K562 (cell line): ENCODE data around the gene TCF4. TPM values are rescaled to one million over a fixed set of nuclear protein-coding genes. Genes with fewer than 3 reads are reported as not detected.

ENCODE experiments used
- ATAC-seq: fragments of 200-7000 bp; cut with Tn5 transposase; 3 replicates; pipeline ENCODE4 v1.9.1; 2020; ENCODE audit warnings: moderate library complexity
- BruUV-seq: library from RNA; stranded (reverse); fragments of 400-500 nt; replicated peaks from 2 replicates; lab custom pipeline; 2021; lab: Mats Ljungman, UMichigan
- CTCF ChIA-PET: fragments of 300-600 bp; formaldehyde crosslinking; extraction: SDS; loops from one replicate; lab custom pipeline; 2021; ENCODE audit warnings: low intra/inter-chr PET ratio; lab: Yijun Ruan, JAX
- POLR2A ChIA-PET: fragments of 300-600, 350-650 bp; sonication (Branson Sonifier 250); formaldehyde crosslinking; extraction: SDS; loops from one replicate; lab custom pipeline; 2021; ENCODE audit warnings: antibody characterized with exemption, inconsistent platforms; lab: Yijun Ruan, JAX
- DNase-seq, 4 experiments: peaks; one replicate each; pipeline versions ENCODE4 v3.0.0 to v3.0.0-alpha.2; 2011 to 2018; ENCODE audit warnings: low spot score in 3 of 4, mixed read lengths in 3 of 4; ENCODE audit errors: extremely low read depth in 1 of 4
- FAIRE-seq: peaks from 2 replicates; lab custom pipeline; 2011; peaks lifted over from hg19 to GRCh38; lab: Jason Lieb, UNC
- H2AFZ ChIP-seq: 2 replicates; pipeline ENCODE4 v1.6.0; 2011; ENCODE audit warnings: low read depth, low read length, control low read depth, inconsistent platforms
- H3K27ac ChIP-seq: fragments of 200-600 bp; 3 replicates; pipeline ENCODE4 v1.8.0; 2011; ENCODE audit warnings: low read depth, mild to moderate bottlenecking, control low read depth, inconsistent platforms, low read length, moderate library complexity, mixed read lengths; ENCODE audit errors: extremely low read depth
- H3K27me3 ChIP-seq, 2 experiments: fragments of 300-600 bp in 1 of 2; 2 replicates in 1 of 2; 3 replicates in 1 of 2; pipeline versions ENCODE4 v1.6.0 to v1.8.0; 2011; ENCODE audit warnings: inconsistent platforms in 2 of 2, low read length in 2 of 2, mild to moderate bottlenecking in 1 of 2, mixed read lengths in 1 of 2, moderate library complexity in 1 of 2; ENCODE audit not compliant: control insufficient read depth in 2 of 2, insufficient read depth in 2 of 2
- H3K36me3 ChIP-seq: fragments of 300-600 bp; 3 replicates; pipeline ENCODE4 v1.8.0; 2011; ENCODE audit warnings: mild to moderate bottlenecking, low read length, inconsistent platforms; ENCODE audit not compliant: control insufficient read depth, insufficient read depth
- H3K4me1 ChIP-seq, 2 experiments: fragments of 200-600 bp in 1 of 2; replicated peaks in 1 of 2; 2 replicates in 1 of 2; 3 replicates in 1 of 2; pipeline versions ENCODE4 v1.5.1 to v1.8.0; 2011; ENCODE audit warnings: inconsistent platforms in 2 of 2, low read length in 2 of 2, mild to moderate bottlenecking in 1 of 2, mixed read lengths in 1 of 2, moderate library complexity in 1 of 2; ENCODE audit not compliant: control insufficient read depth in 2 of 2, insufficient read depth in 2 of 2
- H3K4me2 ChIP-seq: 2 replicates; pipeline ENCODE4 v1.6.1; 2011; ENCODE audit warnings: low read length, control low read depth, inconsistent platforms, mixed read lengths; ENCODE audit not compliant: insufficient read depth
- H3K4me3 ChIP-seq: fragments of 200-600 bp; sonication (generic), shearing (Covaris generic); 2 replicates; pipeline ENCODE4 v1.5.1; 2016; ENCODE audit warnings: control low read depth, inconsistent platforms
- H3K79me2 ChIP-seq: fragments of 200-600 bp; 3 replicates; pipeline ENCODE4 v1.8.0; 2011; ENCODE audit warnings: low read length, inconsistent platforms; ENCODE audit not compliant: control insufficient read depth, insufficient read depth
- H3K9ac ChIP-seq, 2 experiments: 2 replicates each; pipeline versions ENCODE4 v1.6.0 to v1.6.1; 2011; ENCODE audit warnings: low read depth in 2 of 2, low read length in 2 of 2, control low read depth in 1 of 2, inconsistent platforms in 1 of 2, mild to moderate bottlenecking in 1 of 2, mixed read lengths in 1 of 2; ENCODE audit not compliant: insufficient read depth in 1 of 2
- H3K9me1 ChIP-seq: one replicate; pipeline ENCODE4 v1.6.0; 2011; ENCODE audit warnings: inconsistent platforms, mild to moderate bottlenecking, low read length, moderate library complexity; ENCODE audit not compliant: control insufficient read depth, insufficient read depth
- H3K9me3 ChIP-seq: replicated peaks from 2 replicates; pipeline ENCODE4 v1.5.1; 2011; ENCODE audit warnings: low read depth, low read length, inconsistent platforms; ENCODE audit not compliant: control insufficient read depth, insufficient read depth
- H4K20me1 ChIP-seq: replicated peaks from 2 replicates; pipeline ENCODE4 v1.6.1; 2011; ENCODE audit warnings: low read length, inconsistent platforms, mixed read lengths; ENCODE audit not compliant: control insufficient read depth, insufficient read depth
- CBFA2T2 ChIP-seq: fragments of 450-650 bp; conservative IDR thresholded peaks from 2 replicates; pipeline ENCODE4 v1.6.1; 2017; ENCODE audit warnings: mild to moderate bottlenecking
- RBM14 ChIP-seq: fragments of 200-400 bp; formaldehyde crosslinking; IDR thresholded peaks from 2 replicates; pipeline ENCODE4 v1.6.1; 2018; ENCODE audit warnings: low read depth, mild to moderate bottlenecking, low read length, moderate library complexity, borderline replicate concordance; ENCODE audit not compliant: insufficient read depth
- SIX5 ChIP-seq, 2 experiments: IDR thresholded peaks; 2 replicates each; pipeline ENCODE4 v1.6.1; 2011; ENCODE audit warnings: low read length in 2 of 2, borderline replicate concordance in 1 of 2, low read depth in 1 of 2, mild to moderate bottlenecking in 1 of 2, moderate library complexity in 1 of 2; ENCODE audit not compliant: insufficient read depth in 1 of 2
- TOE1 ChIP-seq, 2 experiments: fragments of 450-650 bp in 1 of 2; sonication (generic) in 1 of 2; formaldehyde crosslinking in 1 of 2; IDR thresholded peaks; 2 replicates each; pipeline versions ENCODE4 v1.7.1 to v1.8.0; 2016 to 2022; ENCODE audit warnings: borderline replicate concordance in 2 of 2, mild to moderate bottlenecking in 2 of 2, antibody characterized with exemption in 1 of 2, inconsistent platforms in 1 of 2, low read depth in 1 of 2, missing genetic modification reagents in 1 of 2, moderate library complexity in 1 of 2
- WHSC1 ChIP-seq: IDR thresholded peaks from one replicate; pipeline ENCODE4 v1.6.1; 2012; ENCODE audit warnings: low read length, control low read depth, inconsistent platforms
- ZNF217 ChIP-seq: sonication (generic); formaldehyde crosslinking; IDR thresholded peaks from 2 replicates; pipeline ENCODE4 v1.8.0; 2022; ENCODE audit warnings: mild to moderate bottlenecking, missing genetic modification reagents
- ZNF707 ChIP-seq: fragments of 250-450 bp; sonication (Bioruptor Pico); conservative IDR thresholded peaks from 2 replicates; pipeline ENCODE4 v1.8.0; 2022; ENCODE audit warnings: inconsistent platforms, mild to moderate bottlenecking, moderate library complexity
- WGBS: fragments of 100-300 bp; shearing (Covaris generic); methylation state at CpG from one replicate; pipeline ENCODE4 v1.1.6; 2016; ENCODE audit warnings: low coverage, mixed read lengths; ENCODE audit not compliant: insufficient coverage; ENCODE audit errors: missing lambda C conversion rate; 5-methylcytosine and 5-hydroxymethylcytosine counted together
- in situ Hi-C: fragments of 300-500 bp; cut with MboI; formaldehyde crosslinking; loops from 4 replicates; pipeline ENCODE4 v1.15.0; 2018; ENCODE audit warnings: inconsistent platforms, mixed read lengths
- intact Hi-C: fragments of 100-400 bp; cut with micrococcal nuclease; formaldehyde crosslinking; loops from 2 replicates; pipeline ENCODE4 v1.14.2; 2022
- polyA plus RNA-seq, 8 experiments: library from polyadenylated mRNA; depleted of rRNA in 4 of 8; stranded (reverse) in 5 of 8; unstranded in 3 of 8; fragments of >200 nt; fragmentation: Nextera tagmentation in 2 of 8; fragmentation: Illumina TruSeq in 1 of 8; extraction: Ambion mirVana in 2 of 8; extraction: Trizol in 1 of 8; gene quantifications; 2 replicates each; pipeline versions ENCODE4 v1.2.1 to v1.2.3, GENCODE V29; 2011 to 2014; ENCODE audit warnings: inconsistent platforms in 1 of 8, missing spikeins in 1 of 8
- total RNA-seq, 7 experiments: library from RNA; depleted of rRNA in 6 of 7; stranded (reverse); fragments of >200 nt in 6 of 7; fragmentation: Illumina TruSeq in 2 of 7; extraction: Trizol in 2 of 7; gene quantifications; 2 replicates each; pipeline versions ENCODE4 v1.2.1 to v1.2.3, GENCODE V29; 2011 to 2021; ENCODE audit warnings: low replicate concordance in 1 of 7
- TF ChIP-seq, protein P1 (sequence below): fragments of 450-650 bp; IDR thresholded peaks from 2 replicates; pipeline ENCODE4 v1.6.1; 2017; ENCODE audit warnings: antibody characterized with exemption, mild to moderate bottlenecking
- TF ChIP-seq, protein P2 (sequence below): fragments of 450-650 bp; IDR thresholded peaks from 2 replicates; pipeline ENCODE4 v1.6.1; 2016; ENCODE audit warnings: low read depth

The TCF4 gene
- total and polyA plus RNA-seq, 9 of the 15 experiments (the other 6 are each of a cell fraction or from before 2014, with no cell fraction given), result 4.8 to 24.7 (median 15.2) TPM

DNA sequence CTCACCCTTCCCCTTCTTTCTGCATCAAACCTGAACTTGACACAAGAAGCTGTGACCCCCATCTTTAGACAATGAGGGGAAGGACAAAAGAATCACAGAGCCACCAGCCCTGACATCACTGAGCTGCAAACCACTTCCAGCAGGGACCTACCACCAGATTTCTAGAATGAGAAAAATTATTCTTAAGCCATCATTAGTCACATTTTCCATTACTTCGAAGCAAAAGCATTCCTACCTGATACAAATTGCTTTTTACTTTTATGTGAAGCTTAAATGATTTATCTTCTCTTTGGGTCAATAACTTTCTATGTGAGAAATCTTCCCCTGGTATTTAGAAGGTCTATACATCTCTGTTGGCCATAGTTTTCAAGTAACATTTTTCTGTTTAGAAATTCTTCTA is 134.8 kb downstream of the TCF4 start:
- CTCF ChIA-PET, result no interaction called here
- Histone ChIP-seq H3K4me3 (no peak overlapping the region), H3K9ac (no peak overlapping the region), H3K4me1 (peaks cover 0 to 5% of the 10 kb centered on the region in 2 experiments; a peak in 3 of 5 replicates), H3K79me2 (peaks cover 4% of the 10 kb centered on the region; the same call in 1 of the 3 replicates), H3K9me3 (no peaks in the 10 kb centered on the region), H4K20me1 (no peaks in the 10 kb centered on the region), H3K9me1 (no peaks in the 10 kb centered on the region), H3K27ac (no peak overlapping the region), H3K27me3 (no peaks in the 10 kb centered on the region), H2AFZ (no peak overlapping the region), H3K4me2 (no peak overlapping the region), H3K36me3 (no peaks in the 10 kb centered on the region)
- BruUV-seq, result no TSS peak
- WGBS, result 20% methylated on average over 1 of the region's 1 CpG
- DNase-seq (no peak), FAIRE-seq (no peak), ATAC-seq (no peak)
- in situ Hi-C loops (no loop called here), intact Hi-C loops (no loop called here)
- POLR2A ChIA-PET, result interaction anchor here (0.6 kb wide), 1 partner anchor 64 kb away, joined by 3 read pairs; no protein-coding TSS in a partner anchor
- TF ChIP-seq SIX5 (IDR thresholded peaks at IDR 0.05; ENCODE audit: borderline replicate concordance in 1 of 2, insufficient read depth in 1 of 2, low read depth in 1 of 2, low read length in 2 of 2) (no peak), CBFA2T2 (no peak), WHSC1 (no peak), ZNF707 (no peak), TOE1 (IDR thresholded peaks at IDR 0.05; ENCODE audit: borderline replicate concordance) (no peak), TOE1 (CRISPR knock-in tag; IDR thresholded peaks at IDR 0.05; ENCODE audit: borderline replicate concordance, low read depth) (no peak), RBM14 (no peak), ZNF217 (no peak)
- TF ChIP-seq, protein P1, sequence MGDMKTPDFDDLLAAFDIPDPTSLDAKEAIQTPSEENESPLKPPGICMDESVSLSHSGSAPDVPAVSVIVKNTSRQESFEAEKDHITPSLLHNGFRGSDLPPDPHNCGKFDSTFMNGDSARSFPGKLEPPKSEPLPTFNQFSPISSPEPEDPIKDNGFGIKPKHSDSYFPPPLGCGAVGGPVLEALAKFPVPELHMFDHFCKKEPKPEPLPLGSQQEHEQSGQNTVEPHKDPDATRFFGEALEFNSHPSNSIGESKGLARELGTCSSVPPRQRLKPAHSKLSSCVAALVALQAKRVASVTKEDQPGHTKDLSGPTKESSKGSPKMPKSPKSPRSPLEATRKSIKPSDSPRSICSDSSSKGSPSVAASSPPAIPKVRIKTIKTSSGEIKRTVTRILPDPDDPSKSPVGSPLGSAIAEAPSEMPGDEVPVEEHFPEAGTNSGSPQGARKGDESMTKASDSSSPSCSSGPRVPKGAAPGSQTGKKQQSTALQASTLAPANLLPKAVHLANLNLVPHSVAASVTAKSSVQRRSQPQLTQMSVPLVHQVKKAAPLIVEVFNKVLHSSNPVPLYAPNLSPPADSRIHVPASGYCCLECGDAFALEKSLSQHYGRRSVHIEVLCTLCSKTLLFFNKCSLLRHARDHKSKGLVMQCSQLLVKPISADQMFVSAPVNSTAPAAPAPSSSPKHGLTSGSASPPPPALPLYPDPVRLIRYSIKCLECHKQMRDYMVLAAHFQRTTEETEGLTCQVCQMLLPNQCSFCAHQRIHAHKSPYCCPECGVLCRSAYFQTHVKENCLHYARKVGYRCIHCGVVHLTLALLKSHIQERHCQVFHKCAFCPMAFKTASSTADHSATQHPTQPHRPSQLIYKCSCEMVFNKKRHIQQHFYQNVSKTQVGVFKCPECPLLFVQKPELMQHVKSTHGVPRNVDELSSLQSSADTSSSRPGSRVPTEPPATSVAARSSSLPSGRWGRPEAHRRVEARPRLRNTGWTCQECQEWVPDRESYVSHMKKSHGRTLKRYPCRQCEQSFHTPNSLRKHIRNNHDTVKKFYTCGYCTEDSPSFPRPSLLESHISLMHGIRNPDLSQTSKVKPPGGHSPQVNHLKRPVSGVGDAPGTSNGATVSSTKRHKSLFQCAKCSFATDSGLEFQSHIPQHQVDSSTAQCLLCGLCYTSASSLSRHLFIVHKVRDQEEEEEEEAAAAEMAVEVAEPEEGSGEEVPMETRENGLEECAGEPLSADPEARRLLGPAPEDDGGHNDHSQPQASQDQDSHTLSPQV, result no peak
- TF ChIP-seq, protein P2, sequence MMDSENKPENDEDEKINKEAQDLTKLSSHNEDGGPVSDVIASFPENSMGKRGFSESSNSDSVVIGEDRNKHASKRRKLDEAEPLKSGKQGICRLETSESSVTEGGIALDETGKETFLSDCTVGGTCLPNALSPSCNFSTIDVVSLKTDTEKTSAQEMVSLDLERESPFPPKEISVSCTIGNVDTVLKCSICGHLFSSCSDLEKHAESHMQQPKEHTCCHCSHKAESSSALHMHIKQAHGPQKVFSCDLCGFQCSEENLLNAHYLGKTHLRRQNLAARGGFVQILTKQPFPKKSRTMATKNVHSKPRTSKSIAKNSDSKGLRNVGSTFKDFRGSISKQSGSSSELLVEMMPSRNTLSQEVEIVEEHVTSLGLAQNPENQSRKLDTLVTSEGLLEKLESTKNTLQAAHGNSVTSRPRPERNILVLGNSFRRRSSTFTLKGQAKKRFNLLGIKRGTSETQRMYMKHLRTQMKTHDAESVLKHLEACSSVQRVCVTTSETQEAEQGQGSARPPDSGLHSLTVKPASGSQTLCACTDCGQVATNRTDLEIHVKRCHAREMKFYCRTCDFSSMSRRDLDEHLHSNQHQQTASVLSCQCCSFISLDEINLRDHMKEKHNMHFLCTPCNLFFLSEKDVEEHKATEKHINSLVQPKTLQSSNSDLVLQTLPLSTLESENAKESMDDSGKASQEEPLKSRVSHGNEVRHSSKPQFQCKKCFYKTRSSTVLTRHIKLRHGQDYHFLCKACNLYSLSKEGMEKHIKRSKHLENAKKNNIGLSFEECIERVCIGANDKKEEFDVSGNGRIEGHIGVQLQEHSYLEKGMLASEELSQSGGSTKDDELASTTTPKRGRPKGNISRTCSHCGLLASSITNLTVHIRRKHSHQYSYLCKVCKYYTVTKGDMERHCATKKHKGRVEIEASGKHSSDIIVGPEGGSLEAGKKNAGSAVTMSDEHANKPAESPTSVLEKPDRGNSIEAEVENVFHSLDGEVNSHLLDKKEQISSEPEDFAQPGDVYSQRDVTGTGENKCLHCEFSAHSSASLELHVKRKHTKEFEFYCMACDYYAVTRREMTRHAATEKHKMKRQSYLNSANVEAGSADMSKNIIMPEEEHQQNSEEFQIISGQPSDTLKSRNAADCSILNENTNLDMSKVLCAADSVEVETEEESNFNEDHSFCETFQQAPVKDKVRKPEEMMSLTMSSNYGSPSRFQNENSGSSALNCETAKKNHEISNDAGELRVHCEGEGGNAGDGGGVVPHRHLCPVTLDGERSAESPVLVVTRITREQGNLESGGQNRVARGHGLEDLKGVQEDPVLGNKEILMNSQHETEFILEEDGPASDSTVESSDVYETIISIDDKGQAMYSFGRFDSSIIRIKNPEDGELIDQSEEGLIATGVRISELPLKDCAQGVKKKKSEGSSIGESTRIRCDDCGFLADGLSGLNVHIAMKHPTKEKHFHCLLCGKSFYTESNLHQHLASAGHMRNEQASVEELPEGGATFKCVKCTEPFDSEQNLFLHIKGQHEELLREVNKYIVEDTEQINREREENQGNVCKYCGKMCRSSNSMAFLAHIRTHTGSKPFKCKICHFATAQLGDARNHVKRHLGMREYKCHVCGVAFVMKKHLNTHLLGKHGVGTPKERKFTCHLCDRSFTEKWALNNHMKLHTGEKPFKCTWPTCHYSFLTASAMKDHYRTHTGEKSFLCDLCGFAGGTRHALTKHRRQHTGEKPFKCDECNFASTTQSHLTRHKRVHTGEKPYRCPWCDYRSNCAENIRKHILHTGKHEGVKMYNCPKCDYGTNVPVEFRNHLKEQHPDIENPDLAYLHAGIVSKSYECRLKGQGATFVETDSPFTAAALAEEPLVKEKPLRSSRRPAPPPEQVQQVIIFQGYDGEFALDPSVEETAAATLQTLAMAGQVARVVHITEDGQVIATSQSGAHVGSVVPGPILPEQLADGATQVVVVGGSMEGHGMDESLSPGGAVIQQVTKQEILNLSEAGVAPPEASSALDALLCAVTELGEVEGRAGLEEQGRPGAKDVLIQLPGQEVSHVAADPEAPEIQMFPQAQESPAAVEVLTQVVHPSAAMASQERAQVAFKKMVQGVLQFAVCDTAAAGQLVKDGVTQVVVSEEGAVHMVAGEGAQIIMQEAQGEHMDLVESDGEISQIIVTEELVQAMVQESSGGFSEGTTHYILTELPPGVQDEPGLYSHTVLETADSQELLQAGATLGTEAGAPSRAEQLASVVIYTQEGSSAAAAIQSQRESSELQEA, result no peak
